Gastrocnemius medialis (tissue), 4 donors: ENCODE results near the gene NAB2. TPM values are rescaled to one million over a fixed set of nuclear protein-coding genes. Genes with fewer than 3 reads are reported as not detected.
"Not testable (repeated sequence)": the region's sequence is repeated elsewhere in the genome, so short reads cannot be mapped to it uniquely, and the experiment has no call there.

ENCODE experiments used
- ATAC-seq, 2 donors: fragments of 150-250 bp; one replicate each; pipeline ENCODE4 v1.9.1; 2016
- DNase-seq, 2 donors: peaks; one replicate each; pipeline ENCODE4 v3.0.0-alpha.2; 2019
- H3K27ac ChIP-seq, 4 donors: fragments of 200-600 bp; sonication (generic); 1 replicate in 1 of 4; 2 replicates in 3 of 4; pipeline ENCODE4 v1.5.1; 2016 to 2018; ENCODE audit warnings: mild to moderate bottlenecking in 2 of 4, moderate library complexity in 1 of 4
- H3K27me3 ChIP-seq, 3 donors: fragments of 200-600 bp; sonication (generic) in 2 of 3; 1 replicate in 1 of 3; 2 replicates in 2 of 3; pipeline versions ENCODE4 v1.5.1 to v1.6.0; 2016 to 2019; ENCODE audit warnings: mild to moderate bottlenecking in 1 of 3, moderate library complexity in 1 of 3
- H3K36me3 ChIP-seq, 2 donors: fragments of 200-600 bp; sonication (generic) in 1 of 2; one replicate each; pipeline ENCODE4 v1.5.1; 2017 to 2018
- H3K4me1 ChIP-seq, 2 donors: fragments of 200-600 bp; sonication (generic) in 1 of 2; one replicate each; pipeline ENCODE4 v1.5.1; 2016 to 2017; ENCODE audit warnings: mild to moderate bottlenecking in 2 of 2
- H3K4me3 ChIP-seq, 4 donors: fragments of 200-600 bp; sonication (generic) in 3 of 4; 1 replicate in 1 of 4; 2 replicates in 3 of 4; pipeline ENCODE4 v1.5.1; 2016 to 2019; ENCODE audit warnings: mild to moderate bottlenecking in 2 of 4
- H3K9me3 ChIP-seq, 3 donors: fragments of 200-600 bp; sonication (generic) in 2 of 3; 1 replicate in 1 of 3; 2 replicates in 2 of 3; pipeline ENCODE4 v1.5.1; 2016 to 2019
- CTCF ChIP-seq, 5 experiments: fragments of 450-650 bp in 3 of 5; fragments of 200-600 bp in 2 of 5; sonication (generic) in 2 of 5; IDR thresholded peaks in 4 of 5; conservative IDR thresholded peaks in 1 of 5; 1 replicate in 4 of 5; 2 replicates in 1 of 5; pipeline ENCODE4 v1.5.1; 2016 to 2019; ENCODE audit warnings: antibody characterized with exemption in 5 of 5, mild to moderate bottlenecking in 3 of 5, moderate library complexity in 3 of 5
- POLR2A ChIP-seq, 2 donors: fragments of 450-650 bp; IDR thresholded peaks; one replicate each; pipeline ENCODE4 v1.6.1; 2017; ENCODE audit warnings: antibody characterized with exemption in 2 of 2, mild to moderate bottlenecking in 2 of 2, moderate library complexity in 2 of 2
- in situ Hi-C, 4 donors: fragments of 200-750 bp; cut with MboI; loops; one replicate each; pipeline versions ENCODE4 v1.15.0 to v1.8.0; 2017; ENCODE audit warnings: low sequenced_read_pairs in 4 of 4
- intact Hi-C: fragments of 100-400 bp; cut with DNase I; formaldehyde crosslinking; loops from one replicate; pipeline ENCODE4 v1.15.1; 2023; ENCODE audit warnings: low total_unique reads
- total RNA-seq, 4 donors: library from RNA; depleted of rRNA; stranded (reverse); fragments of >200 nt; gene quantifications; one replicate each; pipeline versions ENCODE4 v1.1.0 to v1.2.3, GENCODE V29; 2016

The NAB2 gene
- total RNA-seq, 4 donors from 2014 or later: 4.8 to 9.5 (median 5.5) TPM

GRCh38 chr12:57116580-57117281, 27.8 kb downstream of the NAB2 start:
- no peak overlapping the region for H3K27ac ChIP-seq
- no peaks in the 10 kb centered on the region for H3K9me3 ChIP-seq
- no peaks in the 10 kb centered on the region for H3K27me3 ChIP-seq
- ATAC-seq (no peak), DNase-seq (no peak)
- TF ChIP-seq POLR2A (IDR thresholded peaks at IDR 0.05) (no peak), CTCF (IDR thresholded peaks at IDR 0.05 in 4 of 5, conservative IDR thresholded peaks at IDR 0.05 in 1 of 5) (no peak)
- intact Hi-C loops (no loop called here), in situ Hi-C loops (loop anchor here in 1 of 4 donors (10.0 kb wide), 1 partner anchor 52 kb away; no protein-coding TSS in a partner anchor)
- peaks cover 4 to 7% of the 10 kb centered on the region in 2 donors for H3K4me1 ChIP-seq
- H3K4me3 ChIP-seq: no peak overlapping the region
- H3K36me3 ChIP-seq: no peaks in the 10 kb centered on the region

GRCh38 chr12:57118711-57119271, 29.9 kb downstream of the NAB2 start:
- H3K27ac ChIP-seq: no peak overlapping the region
- no peak for TF ChIP-seq CTCF (IDR thresholded peaks at IDR 0.05 in 4 of 5, conservative IDR thresholded peaks at IDR 0.05 in 1 of 5)
- TF ChIP-seq POLR2A (IDR thresholded peaks at IDR 0.05): no peak
- H3K36me3 ChIP-seq: no peaks in the 10 kb centered on the region
- H3K4me1 ChIP-seq: no peaks in the 10 kb centered on the region
- intact Hi-C loops: no loop called here
- ATAC-seq (peak in 1 of 2 donors; percentile 46), DNase-seq (no peak)
- no peaks in the 10 kb centered on the region for H3K9me3 ChIP-seq
- in situ Hi-C loops: loop anchor here in 1 of 4 donors (10.0 kb wide), 1 partner anchor 54 kb away; no protein-coding TSS in a partner anchor
- H3K27me3 ChIP-seq: no peaks in the 10 kb centered on the region
- H3K4me3 ChIP-seq: no peak overlapping the region

- Histone ChIP-seq H3K27ac (no peak overlapping the region), H3K9me3 (no peaks in the 10 kb centered on the region), H3K4me1 (no peaks in the 10 kb centered on the region), H3K4me3 (no peak overlapping the region), H3K27me3 (no peaks in the 10 kb centered on the region), H3K36me3 (no peaks in the 10 kb centered on the region)
- TF ChIP-seq POLR2A (IDR thresholded peaks at IDR 0.05) (no peak), CTCF (IDR thresholded peaks at IDR 0.05 in 4 of 5, conservative IDR thresholded peaks at IDR 0.05 in 1 of 5) (no peak)
- no peak for ATAC-seq
- in situ Hi-C loops (loop anchor here (5.0 to 10.0 kb wide), 3 partner anchors 55 to 63 kb away; no protein-coding TSS in a partner anchor), intact Hi-C loops (no loop called here)
- DNase-seq: no peak
These were observed 30.6 kb downstream of the NAB2 start for GRCh38 chr12:57119294-57120085.

- H3K27ac ChIP-seq, H3K4me3 ChIP-seq, intact Hi-C loops, H3K9me3 ChIP-seq, H3K27me3 ChIP-seq, H3K36me3 ChIP-seq, ATAC-seq, H3K4me1 ChIP-seq, DNase-seq: not testable (repeated sequence)
- in situ Hi-C loops: loop anchor here (5.0 kb wide), 2 partner anchors 57 to 62 kb away; no protein-coding TSS in a partner anchor
These were observed 31.8 kb downstream of the NAB2 start for GRCh38 chr12:57120718-57121117.

- ATAC-seq (no peak), DNase-seq (no peak)
- Histone ChIP-seq H3K4me3 (no peak overlapping the region), H3K4me1 (peaks cover 7 to 10% of the 10 kb centered on the region in 2 donors), H3K27ac (no peak overlapping the region), H3K36me3 (no peaks in the 10 kb centered on the region), H3K9me3 (no peaks in the 10 kb centered on the region), H3K27me3 (no peaks in the 10 kb centered on the region)
- in situ Hi-C loops (loop anchor here (5.0 kb wide), 2 partner anchors 53 to 58 kb away; no protein-coding TSS in a partner anchor), intact Hi-C loops (loop anchor here (1.0 kb wide), 1 partner anchor 59 kb away; no protein-coding TSS in a partner anchor)
- TF ChIP-seq POLR2A (IDR thresholded peaks at IDR 0.05) (no peak), CTCF (IDR thresholded peaks at IDR 0.05 in 4 of 5, conservative IDR thresholded peaks at IDR 0.05 in 1 of 5) (no peak)
These were observed 34.9 kb downstream of the NAB2 start for GRCh38 chr12:57123813-57124212.
